MM.1S (cell line): ENCODE results near the gene LZTFL1.

Experiments used
- DNase-seq: peaks from one replicate; pipeline ENCODE4 v3.0.0-alpha.2; 2015
- H2AFZ ChIP-seq: fragments of 300-600 bp; sonication (generic); 2 replicates; pipeline ENCODE4 v1.6.0; 2016; ENCODE audit warnings: antibody characterized with exemption, low read length
- H3F3A ChIP-seq: fragments of 300-600 bp; sonication (generic); 2 replicates; pipeline ENCODE4 v1.6.1; 2016; ENCODE audit warnings: mild to moderate bottlenecking, antibody characterized with exemption, low read length, moderate library complexity, mixed read lengths; ENCODE audit not compliant: insufficient read depth
- H3K27ac ChIP-seq: fragments of 300-600 bp; sonication (generic); 2 replicates; pipeline ENCODE4 v1.5.1; 2016; ENCODE audit warnings: mild to moderate bottlenecking, low read length
- H3K27me3 ChIP-seq: fragments of 300-600 bp; sonication (generic); replicated peaks from 2 replicates; pipeline ENCODE4 v1.6.0; 2016; ENCODE audit warnings: low read length; ENCODE audit not compliant: insufficient read depth
- H3K36me3 ChIP-seq: fragments of 300-600 bp; sonication (generic); replicated peaks from 2 replicates; pipeline ENCODE4 v1.6.1; 2016; ENCODE audit warnings: mild to moderate bottlenecking, low read length, mixed read lengths; ENCODE audit not compliant: insufficient read depth
- H3K4me1 ChIP-seq: fragments of 300-600 bp; sonication (generic); 2 replicates; pipeline ENCODE4 v1.6.1; 2016; ENCODE audit warnings: low read length, mixed read lengths
- H3K4me2 ChIP-seq: fragments of 300-600 bp; sonication (generic); 2 replicates; pipeline ENCODE4 v1.6.0; 2016; ENCODE audit warnings: low read depth, low read length
- H3K4me3 ChIP-seq: fragments of 300-600 bp; sonication (generic); 2 replicates; pipeline ENCODE4 v1.5.1; 2016; ENCODE audit warnings: low read length, mixed read lengths
- H3K79me2 ChIP-seq: fragments of 300-600 bp; sonication (generic); 2 replicates; pipeline ENCODE4 v1.6.1; 2016; ENCODE audit warnings: mixed run types, low read length, mixed read lengths
- H3K9ac ChIP-seq: fragments of 300-600 bp; sonication (generic); 2 replicates; pipeline ENCODE4 v1.6.1; 2016; ENCODE audit warnings: low read length, mixed read lengths
- H3K9me2 ChIP-seq: fragments of 300-600 bp; sonication (generic); replicated peaks from 2 replicates; pipeline ENCODE4 v1.6.1; 2016; ENCODE audit warnings: mild to moderate bottlenecking, low read length, mixed read lengths; ENCODE audit not compliant: insufficient read depth
- H3K9me3 ChIP-seq: fragments of 300-600 bp; sonication (generic); replicated peaks from 2 replicates; pipeline ENCODE4 v1.6.1; 2016; ENCODE audit warnings: mild to moderate bottlenecking, low read length, mixed read lengths; ENCODE audit not compliant: insufficient read depth
- H4K20me1 ChIP-seq: fragments of 300-600 bp; sonication (generic); 2 replicates; pipeline ENCODE4 v1.6.1; 2016; ENCODE audit warnings: mild to moderate bottlenecking, low read length, moderate library complexity, mixed read lengths; ENCODE audit not compliant: insufficient read depth
- EZH2 ChIP-seq: fragments of 300-600 bp; sonication (generic); optimal IDR thresholded peaks from 2 replicates; pipeline ENCODE3; 2017; ENCODE audit warnings: low read depth, mild to moderate bottlenecking, antibody characterized with exemption, low read length, mixed read lengths
- EZH2phosphoT487 ChIP-seq: fragments of 300-600 bp; sonication (generic); IDR thresholded peaks from 2 replicates; pipeline ENCODE4 v1.6.1; 2018; ENCODE audit warnings: antibody characterized with exemption, low read length
- TF ChIP-seq, protein P1 (sequence below): fragments of 300-600 bp; sonication (generic); IDR thresholded peaks from 2 replicates; pipeline ENCODE4 v1.5.1; 2016; ENCODE audit warnings: antibody characterized with exemption, low read length, mixed read lengths

LZTFL1 gene

GRCh38 chr3:45884368-45885201 lies 42.7 kb upstream of the LZTFL1 start:
- Histone ChIP-seq H2AFZ (no peak overlapping the region), H3K9ac (no peak overlapping the region), H3K4me2 (no peak overlapping the region), H3K27ac (no peak overlapping the region), H3K27me3 (no peaks in the 10 kb centered on the region), H3K79me2 (no peaks in the 10 kb centered on the region), H3K36me3 (no peaks in the 10 kb centered on the region), H4K20me1 (no peaks in the 10 kb centered on the region), H3F3A (peaks cover 3% of the 10 kb centered on the region; the same call in 1 of the 2 replicates), H3K9me2 (no peaks in the 10 kb centered on the region), H3K4me3 (no peak overlapping the region), H3K4me1 (peaks cover 17% of the 10 kb centered on the region; the same call in 1 of the 2 replicates), H3K9me3 (no peaks in the 10 kb centered on the region)
- no peak for DNase-seq
- no peak for TF ChIP-seq EZH2
- TF ChIP-seq, protein P1, sequence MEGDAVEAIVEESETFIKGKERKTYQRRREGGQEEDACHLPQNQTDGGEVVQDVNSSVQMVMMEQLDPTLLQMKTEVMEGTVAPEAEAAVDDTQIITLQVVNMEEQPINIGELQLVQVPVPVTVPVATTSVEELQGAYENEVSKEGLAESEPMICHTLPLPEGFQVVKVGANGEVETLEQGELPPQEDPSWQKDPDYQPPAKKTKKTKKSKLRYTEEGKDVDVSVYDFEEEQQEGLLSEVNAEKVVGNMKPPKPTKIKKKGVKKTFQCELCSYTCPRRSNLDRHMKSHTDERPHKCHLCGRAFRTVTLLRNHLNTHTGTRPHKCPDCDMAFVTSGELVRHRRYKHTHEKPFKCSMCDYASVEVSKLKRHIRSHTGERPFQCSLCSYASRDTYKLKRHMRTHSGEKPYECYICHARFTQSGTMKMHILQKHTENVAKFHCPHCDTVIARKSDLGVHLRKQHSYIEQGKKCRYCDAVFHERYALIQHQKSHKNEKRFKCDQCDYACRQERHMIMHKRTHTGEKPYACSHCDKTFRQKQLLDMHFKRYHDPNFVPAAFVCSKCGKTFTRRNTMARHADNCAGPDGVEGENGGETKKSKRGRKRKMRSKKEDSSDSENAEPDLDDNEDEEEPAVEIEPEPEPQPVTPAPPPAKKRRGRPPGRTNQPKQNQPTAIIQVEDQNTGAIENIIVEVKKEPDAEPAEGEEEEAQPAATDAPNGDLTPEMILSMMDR: no peak
- TF ChIP-seq EZH2phosphoT487: no peak

DNA sequence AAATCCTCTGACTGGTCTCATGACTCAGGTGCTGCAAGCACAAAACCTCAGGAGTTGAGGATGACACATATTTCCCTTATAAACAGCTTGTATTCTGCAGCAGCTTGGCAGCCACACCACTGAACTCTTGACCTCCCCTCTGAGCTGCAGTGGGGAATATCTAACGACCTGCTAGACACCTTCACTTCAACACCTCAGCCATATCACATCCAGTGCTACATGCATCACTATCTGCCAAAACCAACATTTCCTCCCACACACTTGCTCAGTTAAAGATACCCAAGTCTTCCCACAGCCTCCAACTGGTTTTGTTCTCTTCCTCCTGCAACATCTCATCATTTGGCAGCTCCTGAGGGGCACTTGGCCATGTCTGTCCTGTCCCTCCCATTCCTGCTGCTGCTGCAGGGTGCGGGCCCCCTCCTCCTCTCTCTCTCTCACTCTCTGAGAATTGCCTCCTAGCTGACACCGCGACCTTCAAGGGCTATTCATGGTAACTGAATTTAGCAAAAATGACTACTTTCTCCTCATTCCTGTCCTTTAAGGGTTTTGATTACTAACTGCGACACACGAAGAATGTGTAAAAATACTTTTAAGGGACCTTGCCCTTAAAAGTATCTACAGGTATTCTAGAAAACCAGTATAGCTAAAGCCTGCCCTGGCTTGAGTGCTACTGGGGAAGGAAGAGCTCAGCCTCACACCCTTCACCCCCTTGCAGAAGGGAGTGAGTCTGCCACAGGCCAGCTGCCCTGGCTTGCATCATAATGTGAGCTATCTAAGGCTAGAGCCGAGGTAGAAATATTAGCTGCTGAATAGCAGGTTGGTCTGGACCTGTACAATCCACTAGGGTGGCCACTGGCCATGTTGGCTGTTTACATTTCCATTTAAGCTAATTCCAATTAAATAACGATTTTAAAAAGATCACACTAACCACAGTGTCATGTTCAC lies 39.4 kb upstream of the LZTFL1 start:
- no peak overlapping the region for H3K4me3 ChIP-seq
- no peak overlapping the region for H3K27ac ChIP-seq
- H3K4me2 ChIP-seq: no peak overlapping the region
- H3K9me3 ChIP-seq: no peaks in the 10 kb centered on the region
- no peak overlapping the region for H2AFZ ChIP-seq
- no peaks in the 10 kb centered on the region for H4K20me1 ChIP-seq
- peak; percentile 54 for DNase-seq
- no peaks in the 10 kb centered on the region for H3K9me2 ChIP-seq
- H3K79me2 ChIP-seq: no peaks in the 10 kb centered on the region
- no peaks in the 10 kb centered on the region for H3K36me3 ChIP-seq
- H3F3A ChIP-seq: no peaks in the 10 kb centered on the region
- TF ChIP-seq EZH2phosphoT487: no peak
- TF ChIP-seq EZH2: no peak
- TF ChIP-seq, protein P1: no peak
- peaks cover 30% of the 10 kb centered on the region for H3K4me1 ChIP-seq
- H3K9ac ChIP-seq: no peak overlapping the region
- H3K27me3 ChIP-seq: no peaks in the 10 kb centered on the region

DNA sequence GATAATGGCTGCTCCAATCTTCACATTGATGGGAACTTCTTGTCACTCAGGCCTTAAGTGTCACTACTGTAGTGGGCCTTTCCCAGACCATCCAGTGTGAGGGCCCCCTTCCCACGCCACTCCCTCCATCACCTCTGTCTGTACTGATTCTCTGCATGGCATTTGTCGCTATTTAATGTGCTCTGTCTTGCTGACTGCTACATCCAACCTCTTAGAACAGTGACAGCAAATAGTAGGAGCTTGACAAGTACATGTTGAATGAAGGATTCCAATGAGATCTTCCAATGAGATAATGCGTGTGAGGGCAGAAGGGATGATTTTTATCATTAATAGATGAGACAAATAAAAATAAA lies 38.8 kb upstream of the LZTFL1 start:
- Histone ChIP-seq H3K4me2 (no peak overlapping the region), H3K4me1 (peaks cover 36% of the 10 kb centered on the region)

More for the DNA sequence above, 38.8 kb upstream of the LZTFL1 start:
- H3K27me3 ChIP-seq: no peaks in the 10 kb centered on the region
- H3K79me2 ChIP-seq: no peaks in the 10 kb centered on the region
- H3K9me2 ChIP-seq: no peaks in the 10 kb centered on the region
- no peak overlapping the region for H3K4me3 ChIP-seq
- no peak overlapping the region for H3K9ac ChIP-seq
- peaks cover 2% of the 10 kb centered on the region for H3F3A ChIP-seq
- no peak for DNase-seq
- no peak overlapping the region for H2AFZ ChIP-seq
- no peak overlapping the region for H3K27ac ChIP-seq
- no peaks in the 10 kb centered on the region for H3K36me3 ChIP-seq
- no peaks in the 10 kb centered on the region for H4K20me1 ChIP-seq
- TF ChIP-seq EZH2phosphoT487: no peak
- TF ChIP-seq EZH2: no peak
- TF ChIP-seq, protein P1: no peak
- H3K9me3 ChIP-seq: no peaks in the 10 kb centered on the region
